HG03280 (cell line): Measurements from ENCODE around the gene NCS1.

Experiments used
- ATAC-seq: cut with Tn5 transposase; IDR thresholded peaks from one replicate; pipeline ENCODE4 v1.9.1; 2021; ENCODE audit warnings: mild to moderate bottlenecking, moderate library complexity; ENCODE audit not compliant: unreplicated experiment

NCS1 gene

DNA sequence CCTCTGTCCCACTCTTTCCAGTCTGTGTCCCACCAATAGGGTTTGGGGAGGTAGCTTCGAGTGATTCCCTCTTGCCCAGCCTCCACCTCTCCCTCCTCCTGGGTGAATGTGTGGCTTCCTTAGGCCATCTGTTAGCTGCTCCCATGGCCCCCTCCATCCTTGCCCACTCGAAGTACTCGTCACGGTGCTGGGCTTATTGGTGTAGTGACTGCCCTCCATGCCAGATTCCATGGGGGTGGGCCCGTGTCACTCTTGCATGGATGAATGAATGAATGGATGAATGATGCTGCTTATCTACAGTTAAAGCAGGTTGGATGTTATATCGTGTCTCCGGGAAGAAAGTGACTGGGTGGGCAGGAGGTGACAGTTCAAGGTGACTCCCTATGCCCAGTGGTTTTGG is 112.5 kb downstream of the NCS1 start:
- ATAC-seq: no peak

DNA sequence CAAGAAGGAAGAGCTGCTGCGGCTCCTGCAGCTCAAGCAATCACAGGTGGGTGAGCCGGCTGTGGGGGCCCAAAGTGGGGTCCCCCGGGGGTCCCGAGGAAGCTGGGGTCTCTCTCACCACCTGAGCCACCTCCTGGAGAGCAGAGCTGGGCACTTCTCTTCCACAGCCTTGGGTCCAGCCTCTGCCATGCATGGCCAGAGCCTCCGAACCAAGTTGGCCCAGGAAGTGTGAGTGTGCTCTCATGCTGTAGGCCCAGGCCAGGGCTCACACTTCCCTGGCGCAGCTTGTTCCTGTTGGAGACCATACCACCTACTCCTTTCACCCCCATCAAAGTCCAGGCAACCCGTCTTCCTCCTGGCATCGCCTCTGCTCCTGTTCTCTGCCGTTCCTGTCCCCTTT is 113.1 kb downstream of the NCS1 start:
- no peak for ATAC-seq

DNA sequence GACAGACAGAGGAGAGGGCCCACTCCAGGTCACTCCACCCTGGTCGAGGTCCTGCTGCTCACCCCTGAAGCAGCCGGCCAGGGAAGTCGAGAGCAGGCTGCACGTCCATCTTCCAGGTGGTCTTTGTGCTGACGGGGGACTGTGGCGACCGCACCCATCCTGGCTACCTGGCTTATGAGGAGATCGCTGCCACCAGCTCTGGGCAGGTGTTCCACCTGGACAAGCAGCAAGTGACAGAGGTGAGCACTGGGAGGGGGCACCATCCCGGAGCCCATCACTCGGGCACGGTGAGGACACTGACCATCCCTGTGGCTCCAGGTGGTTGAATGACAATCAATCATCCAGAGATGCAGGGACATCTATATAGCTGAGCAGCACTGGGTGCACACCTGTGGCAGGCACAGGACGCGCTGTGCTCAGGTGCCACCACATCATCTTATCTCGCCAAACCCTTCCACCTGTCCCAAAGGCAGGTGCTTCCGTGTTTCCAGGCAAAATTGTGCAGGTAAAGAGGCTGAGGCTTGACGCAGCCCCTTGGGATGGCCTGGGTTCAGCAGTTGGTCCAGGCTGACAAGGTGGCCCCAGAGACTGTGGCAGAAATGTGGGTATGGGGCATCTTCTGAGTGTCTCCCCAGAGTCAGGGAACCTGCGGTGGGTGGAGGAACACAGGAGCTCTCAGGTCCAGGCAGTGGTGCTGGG is 114.0 kb downstream of the NCS1 start:
- no peak for ATAC-seq
